ENCODE measurements around the gene HCFC1.
A peak's percentile ranks its signal among the peaks of the same experiment; 100 is the strongest.

The HCFC1 gene

DNA sequence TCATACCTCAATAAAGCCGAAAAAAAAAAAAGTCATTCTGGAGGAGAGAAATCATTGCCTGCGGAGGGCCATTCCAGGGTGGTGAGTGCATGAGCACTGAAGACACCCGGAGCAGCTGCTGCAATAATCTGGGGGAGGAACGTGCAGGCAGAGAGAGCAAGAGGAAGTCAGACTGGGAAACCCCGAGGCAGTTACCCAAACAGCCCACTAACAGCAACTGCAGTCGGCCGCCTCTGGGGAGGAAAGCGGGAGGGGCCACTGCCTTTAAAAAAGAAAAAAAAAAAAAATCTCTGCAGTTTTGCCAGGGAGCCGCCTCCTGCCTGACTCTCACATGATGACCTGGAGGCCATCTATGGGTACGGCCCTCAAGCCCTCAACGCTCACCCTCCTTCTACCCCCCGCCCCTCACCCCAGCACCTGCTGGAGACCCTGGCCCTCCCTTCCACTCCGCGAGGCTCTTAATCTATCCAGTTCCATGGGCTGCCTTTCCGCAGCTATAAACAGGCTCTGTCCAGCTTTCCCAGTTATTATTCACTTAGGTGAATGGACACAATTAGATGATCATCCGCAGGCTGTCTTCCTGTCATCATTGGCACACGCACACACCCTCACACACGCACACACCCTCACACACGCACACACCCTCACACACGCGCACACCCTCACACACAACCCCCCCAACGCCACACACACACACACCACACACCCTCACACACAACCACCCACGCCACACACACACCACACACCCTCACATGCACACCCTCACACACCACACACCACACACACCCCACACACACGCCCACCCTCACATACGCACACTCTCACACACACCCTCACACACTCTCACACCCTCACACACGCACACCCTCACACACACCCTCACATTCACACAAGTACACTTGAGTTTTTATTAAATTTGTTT, 70.5 kb downstream of the HCFC1 start:
- peak; percentile 72 to 77 for DNase-seq

DNA sequence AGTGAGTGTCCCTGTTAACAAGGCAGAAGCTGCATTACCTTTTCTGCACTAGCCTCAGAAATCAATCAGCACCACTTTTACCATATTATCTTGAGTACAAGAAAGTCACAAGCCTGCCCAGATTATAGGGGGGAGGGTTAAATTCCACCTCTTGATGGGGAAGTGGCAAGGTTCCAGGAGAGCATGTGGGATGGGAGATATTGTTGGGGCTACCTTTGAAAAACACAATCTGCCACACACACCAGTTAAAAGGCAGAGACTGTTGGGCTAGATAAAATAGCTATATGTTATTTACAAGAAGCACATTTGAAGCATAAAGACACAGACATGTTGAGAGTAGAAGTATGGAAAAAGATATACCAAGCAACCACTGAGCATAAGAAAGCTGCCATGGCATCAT, 73.7 kb downstream of the HCFC1 start:
- DNase-seq: no peak
